ENCODE results near the gene MED19.
"Not testable (repeated sequence)": the region's sequence is repeated elsewhere in the genome, so short reads cannot be mapped to it uniquely, and the experiment has no call there.

The MED19 gene

DNA sequence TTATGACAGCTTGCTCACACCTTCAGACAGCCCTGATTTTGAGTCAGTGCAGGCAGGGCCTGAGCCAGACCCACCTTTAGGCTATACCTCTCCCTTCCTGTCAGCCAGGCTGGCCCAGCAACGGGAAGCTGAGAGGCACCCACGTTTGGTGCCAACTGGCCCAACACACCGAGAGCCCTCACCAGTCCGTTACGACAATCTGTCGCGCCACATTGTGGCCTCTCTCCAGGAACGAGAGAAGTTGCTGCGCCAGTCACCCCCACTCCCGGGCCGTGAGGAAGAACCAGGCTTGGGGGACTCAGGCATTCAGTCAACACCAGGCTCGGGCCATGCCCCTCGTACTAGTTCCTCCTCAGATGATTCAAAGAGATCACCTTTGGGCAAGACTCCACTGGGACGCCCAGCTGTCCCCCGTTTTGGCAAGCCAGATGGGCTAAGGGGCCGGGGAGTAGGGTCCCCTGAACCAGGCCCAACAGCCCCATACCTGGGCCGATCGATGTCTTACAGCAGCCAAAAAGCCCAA is 13.1 kb downstream of the MED19 start:
- Histone ChIP-seq H3K4me3 (ENCODE audit: low read depth in 1 of 2, low read length in 2 of 2) (no peak overlapping the region), H3K27me3 (ENCODE audit: insufficient read depth, low read length, poor library complexity) (no peaks in the 10 kb centered on the region), H3K9ac (ENCODE audit: low read depth, low read length) (no peak overlapping the region), H3K4me1 (ENCODE audit: insufficient read depth, low read length) (no peaks in the 10 kb centered on the region), H4K20me1 (ENCODE audit: insufficient read depth, low read length) (no peaks in the 10 kb centered on the region), H3K79me2 (ENCODE audit: insufficient read depth, low read length) (peaks cover 3% of the 10 kb centered on the region; the same call in 1 of the 2 replicates), H3K4me2 (ENCODE audit: insufficient read depth, low read length) (no peak overlapping the region), H2AFZ (ENCODE audit: low read depth, low read length) (no peak overlapping the region), H3K27ac (ENCODE audit: low read length) (no peak overlapping the region), H3K9me3 (ENCODE audit: insufficient read depth, low read length, severe bottlenecking) (no peaks in the 10 kb centered on the region), H3K36me3 (ENCODE audit: insufficient read depth, low read length) (peaks cover 85% of the 10 kb centered on the region)
- TF ChIP-seq, protein P1, sequence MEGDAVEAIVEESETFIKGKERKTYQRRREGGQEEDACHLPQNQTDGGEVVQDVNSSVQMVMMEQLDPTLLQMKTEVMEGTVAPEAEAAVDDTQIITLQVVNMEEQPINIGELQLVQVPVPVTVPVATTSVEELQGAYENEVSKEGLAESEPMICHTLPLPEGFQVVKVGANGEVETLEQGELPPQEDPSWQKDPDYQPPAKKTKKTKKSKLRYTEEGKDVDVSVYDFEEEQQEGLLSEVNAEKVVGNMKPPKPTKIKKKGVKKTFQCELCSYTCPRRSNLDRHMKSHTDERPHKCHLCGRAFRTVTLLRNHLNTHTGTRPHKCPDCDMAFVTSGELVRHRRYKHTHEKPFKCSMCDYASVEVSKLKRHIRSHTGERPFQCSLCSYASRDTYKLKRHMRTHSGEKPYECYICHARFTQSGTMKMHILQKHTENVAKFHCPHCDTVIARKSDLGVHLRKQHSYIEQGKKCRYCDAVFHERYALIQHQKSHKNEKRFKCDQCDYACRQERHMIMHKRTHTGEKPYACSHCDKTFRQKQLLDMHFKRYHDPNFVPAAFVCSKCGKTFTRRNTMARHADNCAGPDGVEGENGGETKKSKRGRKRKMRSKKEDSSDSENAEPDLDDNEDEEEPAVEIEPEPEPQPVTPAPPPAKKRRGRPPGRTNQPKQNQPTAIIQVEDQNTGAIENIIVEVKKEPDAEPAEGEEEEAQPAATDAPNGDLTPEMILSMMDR (IDR thresholded peaks at IDR 0.05; ENCODE audit: borderline replicate concordance, extremely low read depth, low read length, poor library complexity, severe bottlenecking): no peak
- TF ChIP-seq EZH2 (IDR thresholded peaks at IDR 0.05; ENCODE audit: borderline replicate concordance, low read depth, low read length, severe bottlenecking): no peak
- peak; percentile 28; the same call in 2 of the 3 replicates for ATAC-seq (ENCODE audit: insufficient read depth, low read depth)
- no peak for DNase-seq

DNA sequence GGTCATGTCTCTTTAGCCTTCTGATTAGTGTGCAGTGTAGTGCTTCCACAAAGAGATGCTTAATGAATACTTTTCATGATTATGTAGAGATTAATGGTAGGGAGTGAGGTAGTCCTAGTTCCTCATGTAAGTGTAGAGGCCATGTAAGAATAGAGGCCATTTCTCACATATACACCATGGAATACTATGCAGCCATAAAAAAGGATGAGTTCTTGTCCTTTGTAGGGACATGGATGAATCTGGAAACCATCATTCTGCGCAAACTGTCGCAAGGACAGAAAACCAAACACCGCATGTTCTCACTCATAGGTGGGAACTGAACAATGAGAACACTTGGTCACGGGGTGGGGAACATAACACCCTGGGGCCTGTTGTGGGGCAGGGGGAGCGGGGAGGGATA is 21.5 kb downstream of the MED19 start:
- not testable (repeated sequence) for H3K27me3 ChIP-seq (ENCODE audit: insufficient read depth, low read length, poor library complexity); ATAC-seq (ENCODE audit: insufficient read depth, low read depth); H3K9me3 ChIP-seq (ENCODE audit: insufficient read depth, low read length, severe bottlenecking); H2AFZ ChIP-seq (ENCODE audit: low read depth, low read length); H3K27ac ChIP-seq (ENCODE audit: low read length); H3K9ac ChIP-seq (ENCODE audit: low read depth, low read length); H3K4me2 ChIP-seq (ENCODE audit: insufficient read depth, low read length); H3K4me3 ChIP-seq (ENCODE audit: low read depth in 1 of 2, low read length in 2 of 2); H3K4me1 ChIP-seq (ENCODE audit: insufficient read depth, low read length); H4K20me1 ChIP-seq (ENCODE audit: insufficient read depth, low read length); DNase-seq
- Histone ChIP-seq H3K36me3 (ENCODE audit: insufficient read depth, low read length) (peaks cover 88% of the 10 kb centered on the region), H3K79me2 (ENCODE audit: insufficient read depth, low read length) (peaks cover 17% of the 10 kb centered on the region)

DNA sequence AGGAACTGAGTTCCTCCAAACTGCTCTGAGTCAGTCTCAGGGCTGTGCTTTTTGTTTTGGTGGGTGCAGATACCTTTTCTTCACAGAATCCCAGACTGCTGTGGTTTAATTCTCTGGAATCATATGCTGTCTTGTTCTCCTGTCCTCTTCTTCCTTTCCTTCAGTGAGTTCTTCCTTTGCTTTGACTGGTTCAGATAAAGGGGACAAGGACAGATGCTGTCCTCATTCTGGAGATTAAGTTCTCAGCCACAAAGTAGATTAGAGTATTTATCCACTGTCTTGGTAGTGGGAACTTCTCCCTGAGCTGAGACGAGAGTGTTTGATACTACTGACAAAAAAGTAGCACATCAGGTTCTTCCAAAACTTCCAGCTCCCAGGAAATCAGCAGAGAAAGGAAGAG is 30.8 kb downstream of the MED19 start:
- H3K9ac ChIP-seq (ENCODE audit: low read depth, low read length): no peak overlapping the region
- peaks cover 50% of the 10 kb centered on the region for H4K20me1 ChIP-seq (ENCODE audit: insufficient read depth, low read length)
- no peak overlapping the region for H2AFZ ChIP-seq (ENCODE audit: low read depth, low read length)
- H3K79me2 ChIP-seq (ENCODE audit: insufficient read depth, low read length): peaks cover 82% of the 10 kb centered on the region
- H3K4me3 ChIP-seq (ENCODE audit: low read depth in 1 of 2, low read length in 2 of 2): no peak overlapping the region
- H3K36me3 ChIP-seq (ENCODE audit: insufficient read depth, low read length): peaks cover 86% of the 10 kb centered on the region
- TF ChIP-seq EZH2 (IDR thresholded peaks at IDR 0.05; ENCODE audit: borderline replicate concordance, low read depth, low read length, severe bottlenecking): no peak
- TF ChIP-seq, protein P1 (IDR thresholded peaks at IDR 0.05; ENCODE audit: borderline replicate concordance, extremely low read depth, low read length, poor library complexity, severe bottlenecking): no peak
- ATAC-seq (ENCODE audit: insufficient read depth, low read depth) (no peak), DNase-seq (no peak)
- no peaks in the 10 kb centered on the region for H3K27me3 ChIP-seq (ENCODE audit: insufficient read depth, low read length, poor library complexity)
- H3K9me3 ChIP-seq (ENCODE audit: insufficient read depth, low read length, severe bottlenecking): no peaks in the 10 kb centered on the region
- H3K4me1 ChIP-seq (ENCODE audit: insufficient read depth, low read length): no peaks in the 10 kb centered on the region; the same call in 1 of the 2 replicates
- H3K4me2 ChIP-seq (ENCODE audit: insufficient read depth, low read length): no peak overlapping the region
- no peak overlapping the region for H3K27ac ChIP-seq (ENCODE audit: low read length)

DNA sequence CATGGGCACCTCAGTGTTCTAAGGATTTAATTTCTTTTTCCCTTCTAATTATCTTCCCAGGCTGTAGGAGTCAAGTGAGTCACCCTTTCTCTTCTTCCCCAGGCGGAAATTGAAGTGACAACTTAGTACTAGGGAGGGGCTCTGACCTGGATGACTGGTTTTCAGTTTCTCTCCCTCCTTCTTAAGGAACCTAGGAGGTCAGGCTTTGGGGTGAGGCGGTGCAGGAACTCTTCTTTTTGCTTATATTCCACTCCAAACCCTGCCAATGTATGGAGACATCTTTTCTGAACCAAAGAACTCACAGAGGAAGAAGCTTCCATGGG is 31.5 kb downstream of the MED19 start:
- Histone ChIP-seq H3K27ac (ENCODE audit: low read length) (no peak overlapping the region), H3K9ac (ENCODE audit: low read depth, low read length) (no peak overlapping the region), H2AFZ (ENCODE audit: low read depth, low read length) (no peak overlapping the region), H4K20me1 (ENCODE audit: insufficient read depth, low read length) (peaks cover 51% of the 10 kb centered on the region), H3K27me3 (ENCODE audit: insufficient read depth, low read length, poor library complexity) (no peaks in the 10 kb centered on the region), H3K9me3 (ENCODE audit: insufficient read depth, low read length, severe bottlenecking) (no peaks in the 10 kb centered on the region), H3K4me3 (ENCODE audit: low read depth in 1 of 2, low read length in 2 of 2) (no peak overlapping the region), H3K4me2 (ENCODE audit: insufficient read depth, low read length) (no peak overlapping the region), H3K4me1 (ENCODE audit: insufficient read depth, low read length) (peaks cover under 1% of the 10 kb centered on the region), H3K36me3 (ENCODE audit: insufficient read depth, low read length) (peaks cover 86% of the 10 kb centered on the region), H3K79me2 (ENCODE audit: insufficient read depth, low read length) (peaks cover 84% of the 10 kb centered on the region)
- no peak for TF ChIP-seq EZH2 (IDR thresholded peaks at IDR 0.05; ENCODE audit: borderline replicate concordance, low read depth, low read length, severe bottlenecking)
- TF ChIP-seq, protein P1 (IDR thresholded peaks at IDR 0.05; ENCODE audit: borderline replicate concordance, extremely low read depth, low read length, poor library complexity, severe bottlenecking): no peak
- ATAC-seq (ENCODE audit: insufficient read depth, low read depth) (no peak), DNase-seq (no peak)
